Mesodermal cell (in vitro differentiated cells): Measurements from ENCODE around the gene REC8.

Experiments
- H3K27ac ChIP-seq: 2 replicates; pipeline ENCODE4 v1.7.0; 2013; ENCODE audit warnings: mild to moderate bottlenecking, low read depth, low read length, moderate library complexity; ENCODE audit not compliant: severe bottlenecking
- H3K36me3 ChIP-seq: 2 replicates; pipeline ENCODE4 v1.7.1; 2013; ENCODE audit warnings: mild to moderate bottlenecking, low read length, moderate library complexity; ENCODE audit not compliant: control insufficient read depth, insufficient read depth
- H3K4me1 ChIP-seq: one replicate; pipeline ENCODE4 v1.7.1; 2013; ENCODE audit warnings: mild to moderate bottlenecking, low read length; ENCODE audit not compliant: insufficient read depth, control insufficient read depth, poor library complexity, severe bottlenecking
- H3K4me3 ChIP-seq: 2 replicates; pipeline ENCODE4 v1.7.0; 2013; ENCODE audit warnings: low read length, control low read depth, mild to moderate bottlenecking; ENCODE audit not compliant: insufficient read depth, poor library complexity, severe bottlenecking; ENCODE audit errors: extremely low read depth
- H3K9me3 ChIP-seq: 2 replicates; pipeline ENCODE4 v1.7.1; 2013; ENCODE audit warnings: mild to moderate bottlenecking, low read length, moderate library complexity; ENCODE audit not compliant: control insufficient read depth
- WGBS, 2 experiments: methylation state at CpG; one replicate each; pipeline ENCODE4 v1.1.5; 2013; ENCODE audit warnings: missing lambda C conversion rate in 2 of 2; ENCODE audit not compliant: insufficient coverage in 2 of 2; 5-methylcytosine and 5-hydroxymethylcytosine counted together

REC8 gene

DNA sequence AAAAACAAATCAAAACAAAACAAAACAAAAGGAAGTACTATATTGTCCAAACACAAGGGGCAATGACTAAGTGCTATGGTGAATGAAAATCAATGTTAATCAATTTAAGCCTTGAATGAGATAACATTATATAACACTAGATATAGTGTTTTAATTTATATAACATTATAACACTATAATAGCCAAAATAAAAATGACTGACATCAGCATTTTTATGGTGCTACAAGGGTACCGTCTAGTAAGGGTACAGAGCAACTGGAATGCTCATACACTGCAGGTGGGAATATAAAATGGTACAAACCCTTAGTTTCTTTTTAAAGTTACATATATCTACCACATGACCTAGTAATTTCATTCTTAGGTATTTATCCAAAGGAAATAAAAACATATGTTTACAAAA is 54.6 kb downstream of the REC8 start:
- Histone ChIP-seq H3K9me3 (no peaks in the 10 kb centered on the region), H3K27ac (no peak overlapping the region), H3K4me3 (no peak overlapping the region), H3K36me3 (peaks cover 33% of the 10 kb centered on the region), H3K4me1 (peaks cover 4% of the 10 kb centered on the region)
- WGBS, 2 experiments: no CpG with 5 or more reads among the region's 1 CpG

GRCh38 chr14:24228902-24229301 is 57.0 kb downstream of the REC8 start:
- 0% methylated on average over 1 of the region's 1 CpG for WGBS, 2 experiments
- Histone ChIP-seq H3K4me3 (no peak overlapping the region), H3K4me1 (peaks cover 10% of the 10 kb centered on the region), H3K9me3 (no peaks in the 10 kb centered on the region), H3K36me3 (peaks cover 34% of the 10 kb centered on the region), H3K27ac (no peak overlapping the region)
